GM13977 (cell line): Measurements from ENCODE around the gene IGFL1.
"Not testable (repeated sequence)": the region's sequence is repeated elsewhere in the genome, so short reads cannot be mapped to it uniquely, and the experiment has no call there.

ENCODE experiments used
- DNase-seq: peaks from one replicate; pipeline ENCODE4 v3.0.0; 2012; ENCODE audit warnings: low spot score
- in situ Hi-C: fragments of 300-500 bp; cut with MboI; formaldehyde crosslinking; loops from one replicate; pipeline ENCODE4 v1.12.0; 2022; ENCODE audit warnings: low sequenced_read_pairs, low pct_unique_long_range_greater_than_20kb, mixed read lengths, inconsistent platforms; ENCODE audit not compliant: unreplicated experiment
- TF ChIP-seq, protein P1 (sequence below): IDR thresholded peaks from 2 replicates; pipeline ENCODE4 v1.5.1; 2012; ENCODE audit warnings: mild to moderate bottlenecking, control low read depth; ENCODE audit not compliant: insufficient read depth; ENCODE audit errors: extremely low read depth, missing control alignments

Gene IGFL1

DNA sequence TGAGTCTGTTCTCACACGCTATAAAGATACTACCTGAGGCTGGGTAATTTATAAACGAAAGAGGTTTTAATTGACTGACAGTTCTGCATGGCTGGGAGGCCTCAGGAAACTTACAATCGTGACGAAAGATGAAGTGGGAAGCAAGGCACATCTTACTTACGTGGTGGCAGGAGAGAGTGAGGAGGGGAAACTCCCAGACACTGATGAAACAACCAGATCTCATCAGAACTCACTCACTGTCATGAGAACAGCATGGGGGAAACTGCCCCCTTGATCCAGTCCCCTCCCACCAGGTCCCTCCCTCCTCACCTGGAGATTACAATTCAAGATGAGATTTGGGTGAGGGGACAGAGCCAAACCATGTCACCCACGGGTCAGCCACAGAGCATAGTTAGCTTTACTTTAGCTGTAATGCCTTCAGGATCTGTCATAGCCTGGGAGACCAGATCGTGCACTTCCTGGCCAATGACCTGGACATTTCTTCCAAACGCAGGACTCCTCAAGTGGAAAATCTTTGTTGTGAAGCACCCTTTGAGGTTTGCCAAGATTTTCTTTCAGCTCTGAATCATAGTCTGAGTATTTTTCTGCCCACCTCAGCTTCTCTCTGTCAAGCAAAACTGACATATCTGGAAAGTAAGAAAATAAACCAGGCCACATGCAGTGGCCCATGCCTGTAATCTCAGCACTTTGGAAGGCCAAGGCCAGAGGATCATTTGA is 42.1 kb downstream of the IGFL1 start:
- in situ Hi-C loops: loop anchor here (25.0 kb wide), 1 partner anchor 184 kb away; no protein-coding TSS in a partner anchor
- TF ChIP-seq, protein P1, sequence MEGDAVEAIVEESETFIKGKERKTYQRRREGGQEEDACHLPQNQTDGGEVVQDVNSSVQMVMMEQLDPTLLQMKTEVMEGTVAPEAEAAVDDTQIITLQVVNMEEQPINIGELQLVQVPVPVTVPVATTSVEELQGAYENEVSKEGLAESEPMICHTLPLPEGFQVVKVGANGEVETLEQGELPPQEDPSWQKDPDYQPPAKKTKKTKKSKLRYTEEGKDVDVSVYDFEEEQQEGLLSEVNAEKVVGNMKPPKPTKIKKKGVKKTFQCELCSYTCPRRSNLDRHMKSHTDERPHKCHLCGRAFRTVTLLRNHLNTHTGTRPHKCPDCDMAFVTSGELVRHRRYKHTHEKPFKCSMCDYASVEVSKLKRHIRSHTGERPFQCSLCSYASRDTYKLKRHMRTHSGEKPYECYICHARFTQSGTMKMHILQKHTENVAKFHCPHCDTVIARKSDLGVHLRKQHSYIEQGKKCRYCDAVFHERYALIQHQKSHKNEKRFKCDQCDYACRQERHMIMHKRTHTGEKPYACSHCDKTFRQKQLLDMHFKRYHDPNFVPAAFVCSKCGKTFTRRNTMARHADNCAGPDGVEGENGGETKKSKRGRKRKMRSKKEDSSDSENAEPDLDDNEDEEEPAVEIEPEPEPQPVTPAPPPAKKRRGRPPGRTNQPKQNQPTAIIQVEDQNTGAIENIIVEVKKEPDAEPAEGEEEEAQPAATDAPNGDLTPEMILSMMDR: no peak
- DNase-seq: no peak

DNA sequence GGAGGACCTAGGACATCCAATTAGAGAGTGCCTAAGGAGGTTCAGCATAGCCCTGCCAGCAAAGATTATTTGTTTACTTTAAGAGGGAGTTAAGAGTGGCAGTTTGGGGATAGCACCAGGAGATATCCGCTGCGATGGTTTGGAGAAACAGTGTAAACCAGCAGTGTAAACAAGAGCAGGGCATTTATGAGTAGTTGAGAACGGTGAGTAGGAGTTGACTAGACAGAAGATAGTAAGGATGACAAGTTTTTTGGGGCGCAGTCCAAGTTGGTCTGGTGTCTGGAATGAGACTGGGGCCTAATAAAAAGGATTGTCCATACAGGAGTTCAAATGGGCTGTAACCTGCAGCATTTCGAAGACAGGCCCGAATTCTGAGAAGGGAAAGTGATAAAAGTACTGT is 44.4 kb downstream of the IGFL1 start:
- in situ Hi-C loops: loop anchor here (25.0 kb wide), 1 partner anchor 187 kb away; no protein-coding TSS in a partner anchor

DNA sequence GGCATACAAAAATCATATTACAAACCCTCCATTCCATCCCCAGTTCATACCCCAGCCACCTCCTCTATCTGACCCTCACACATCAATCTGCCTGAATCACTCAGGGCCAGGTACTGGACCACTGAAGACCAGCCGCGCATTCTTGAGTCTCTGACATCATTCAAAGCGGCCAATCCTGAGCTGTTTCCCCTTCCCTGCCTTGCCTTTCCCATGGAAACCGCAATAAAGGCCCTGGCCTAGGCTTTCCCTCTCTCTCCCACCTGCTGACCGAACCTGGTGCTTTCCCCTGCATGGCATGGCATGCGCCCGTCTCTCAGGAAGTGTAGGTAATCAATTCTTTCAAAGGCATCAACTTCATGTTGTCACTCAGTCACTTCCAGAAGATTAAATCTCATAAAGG is 49.6 kb downstream of the IGFL1 start:
- in situ Hi-C loops: loop anchor here (25.0 kb wide), 1 partner anchor 208 kb away; the partner anchor contains the start of gene PNMA8B
- TF ChIP-seq, protein P1: no peak
- no peak for DNase-seq

More for the DNA sequence above, 44.4 kb downstream of the IGFL1 start:
- not testable (repeated sequence) for DNase-seq
